Muscle of back (tissue), 11 donors: ENCODE data around the gene SNX1. TPM values are rescaled to one million over a fixed set of nuclear protein-coding genes. Genes with fewer than 3 reads are reported as not detected.

Source experiments
- DNase-seq, 3 donors: peaks; one replicate each; pipeline versions ENCODE4 v3.0.0 to v3.0.0-alpha.2; 2013
- polyA plus RNA-seq, 10 donors: library from polyadenylated mRNA; unstranded; fragments of 120-200 nt; gene quantifications; one replicate each; pipeline ENCODE4 v1.2.1, GENCODE V29; 2013; ENCODE audit not compliant: insufficient read length in 10 of 10

The SNX1 gene
- polyA plus RNA-seq, 10 donors: 46.1 to 62.3 (median 56.5) TPM

- no peak for DNase-seq
Observed at GRCh38 chr15:64162478-64162868, 66.7 kb downstream of the SNX1 start.

- DNase-seq: peak; percentile 98 to 99 (median 98)
Observed at GRCh38 chr15:64162869-64163658, 67.3 kb downstream of the SNX1 start, which contains the start of gene PPIB. PPIB (minus strand) TSS chr15:64163022; CDS start chr15:64162986, 36 bp downstream.

- DNase-seq: no peak
Observed at GRCh38 chr15:64163659-64164362, 68.0 kb downstream of the SNX1 start.

- DNase-seq: no peak
Observed at GRCh38 chr15:64164436-64164835, 68.7 kb downstream of the SNX1 start.

GRCh38 chr15:64166102-64166890, 70.5 kb downstream of the SNX1 start:
- DNase-seq: no peak

- no peak for DNase-seq
Observed at GRCh38 chr15:64180235-64180824, 84.5 kb downstream of the SNX1 start.

- no peak for DNase-seq
Observed at GRCh38 chr15:64182859-64183370, 87.1 kb downstream of the SNX1 start.

GRCh38 chr15:64185146-64185911, 89.5 kb downstream of the SNX1 start:
- no peak for DNase-seq

GRCh38 chr15:64187396-64188191, 91.8 kb downstream of the SNX1 start:
- no peak for DNase-seq

Other genes with a start within 250 kb of the SNX1 start
- gene DAPK2, start 49.5 kb upstream of the SNX1 start, polyA plus RNA-seq: 1 to 10 TPM; 2.3 to 5.6 (median 3.4) TPM
- 10 to 100 TPM; 45.5 to 55.7 (median 49.0) TPM for gene CIAO2A, start 2.1 kb upstream of the SNX1 start, polyA plus RNA-seq
- 1 to 10 TPM in 3 of 10 donors, under 1 TPM in 7; 0.39 to 1.5 (median 0.80) TPM for gene SNX22, start 55.7 kb downstream of the SNX1 start, polyA plus RNA-seq
- 100 to 1,000 TPM; 231 to 484 (median 310) TPM for gene PPIB, start 67.0 kb downstream of the SNX1 start, polyA plus RNA-seq